Uterus (tissue), 2 donors: Measurements from ENCODE around the gene PTX4.

Source experiments
- CTCF ChIP-seq, 4 experiments: fragments of 200-600 bp in 2 of 4; fragments of 450-650 bp in 2 of 4; sonication (generic) in 2 of 4; IDR thresholded peaks; one replicate each; pipeline ENCODE4 v1.5.1; 2016 to 2019; ENCODE audit warnings: antibody characterized with exemption in 4 of 4, mild to moderate bottlenecking in 2 of 4, moderate library complexity in 1 of 4
- POLR2A ChIP-seq, 2 donors: fragments of 450-650 bp; IDR thresholded peaks; one replicate each; pipeline ENCODE4 v1.6.1; 2016; ENCODE audit warnings: antibody characterized with exemption in 2 of 2, mild to moderate bottlenecking in 1 of 2, moderate library complexity in 1 of 2

- TF ChIP-seq POLR2A (IDR thresholded peaks at IDR 0.05) (no peak), CTCF (IDR thresholded peaks at IDR 0.05) (no peak)
Measured at GRCh38 chr16:1532081-1532760, 43.5 kb upstream of the PTX4 start.
